CD4-positive, alpha-beta T cell treated with Interferon gamma for 1 hour (primary cell): ENCODE results near the gene CDK6.
"Not testable (repeated sequence)": the region's sequence is repeated elsewhere in the genome, so short reads cannot be mapped to it uniquely, and the experiment has no call there.

Experiments used
- DNase-seq: peaks from one replicate; pipeline ENCODE4 v3.0.0-alpha.2; 2020

Gene CDK6

GRCh38 chr7:92836489-92836999 is at the start of gene CDK6:
CDK6 (minus strand) TSS chr7:92836573; CDS start chr7:92833323, 3,250 bp downstream.
- DNase-seq = peak; percentile 50

- DNase-seq = not testable (repeated sequence)
These were observed 49.7 kb upstream of the CDK6 start for GRCh38 chr7:92886039-92886438.

- DNase-seq = no peak
These were observed 47.8 kb upstream of the CDK6 start for GRCh38 chr7:92884218-92884617.

- no peak for DNase-seq
These were observed 46.4 kb upstream of the CDK6 start for GRCh38 chr7:92882760-92883159.

DNA sequence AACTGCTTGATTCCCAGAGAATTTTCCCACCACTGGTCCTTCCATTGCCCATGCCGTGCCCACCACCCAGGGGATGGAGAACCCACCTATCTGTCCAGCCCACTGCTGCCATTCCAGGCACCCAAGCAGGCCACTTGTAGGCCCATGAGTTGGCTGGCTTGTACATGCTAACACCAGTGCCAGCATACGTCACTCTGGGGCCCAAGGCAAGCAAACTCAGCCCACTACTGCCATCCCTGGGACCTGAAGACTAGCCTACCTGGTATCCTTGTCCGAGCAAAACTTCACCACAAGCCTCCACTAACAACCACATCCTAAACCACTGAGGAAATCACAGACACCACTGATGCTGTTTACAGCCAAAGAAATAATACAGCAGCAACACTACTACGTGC is 44.7 kb upstream of the CDK6 start:
- DNase-seq = no peak

GRCh38 chr7:92880212-92881090 is 44.1 kb upstream of the CDK6 start:
- no peak for DNase-seq

GRCh38 chr7:92877367-92877766 is 41.0 kb upstream of the CDK6 start:
- no peak for DNase-seq

DNA sequence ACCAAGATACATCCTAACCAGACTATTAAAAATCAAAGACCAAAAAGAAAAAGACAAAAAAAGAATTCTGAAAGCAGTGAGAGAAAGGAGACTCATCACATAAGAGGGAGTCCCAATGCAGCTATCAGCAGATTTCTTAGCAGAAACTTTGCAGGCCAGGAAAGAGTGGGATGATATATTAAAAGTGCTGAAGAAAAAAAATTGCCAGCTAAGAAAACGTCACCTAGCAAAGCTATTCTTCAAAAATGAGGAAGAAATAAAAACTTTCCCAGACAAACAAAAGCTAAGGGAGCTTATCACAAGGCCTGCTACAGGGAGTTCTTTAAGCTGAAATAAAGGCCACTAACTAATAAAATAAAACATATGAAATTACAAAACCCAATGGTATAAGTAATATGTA is 40.5 kb upstream of the CDK6 start:
- no peak for DNase-seq

DNA sequence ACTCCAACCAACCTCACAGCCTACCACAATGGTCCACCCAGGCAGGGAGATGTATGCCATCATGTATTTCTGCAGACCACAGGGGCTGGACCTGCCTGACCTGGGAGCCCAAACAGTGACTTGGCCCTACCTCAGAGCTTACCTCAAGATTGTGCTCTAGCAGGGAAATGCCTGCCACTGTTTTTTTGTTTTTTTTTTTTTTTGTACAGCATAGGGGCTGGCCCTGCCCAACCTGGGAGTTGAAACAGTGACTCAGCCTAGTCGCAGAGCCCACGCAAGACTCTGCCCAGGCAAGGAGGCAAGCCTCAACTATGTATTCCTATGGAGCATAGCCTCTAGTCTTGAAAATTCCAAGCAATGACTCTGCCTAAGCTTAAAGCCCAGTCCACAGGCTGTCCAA is 39.3 kb upstream of the CDK6 start:
- DNase-seq = no peak

DNA sequence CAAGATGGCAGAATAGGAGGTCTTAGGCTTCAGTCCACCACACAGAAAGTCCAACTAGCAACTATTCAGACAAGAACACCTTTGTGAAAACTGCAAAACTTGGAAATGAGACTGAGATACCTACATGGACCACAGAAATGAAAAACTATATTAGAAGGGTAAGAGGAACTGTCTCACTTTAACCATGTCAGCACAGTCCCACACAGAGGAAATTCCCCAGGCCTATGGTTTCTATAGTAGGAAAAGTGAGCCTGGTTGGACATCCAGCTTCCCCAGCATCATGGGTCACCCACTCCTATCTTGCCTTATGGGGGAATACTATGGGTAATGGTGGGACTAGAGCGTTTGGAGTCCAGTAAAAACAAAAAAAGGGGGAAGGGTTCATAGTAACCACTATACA is 38.8 kb upstream of the CDK6 start:
- DNase-seq = no peak

DNA sequence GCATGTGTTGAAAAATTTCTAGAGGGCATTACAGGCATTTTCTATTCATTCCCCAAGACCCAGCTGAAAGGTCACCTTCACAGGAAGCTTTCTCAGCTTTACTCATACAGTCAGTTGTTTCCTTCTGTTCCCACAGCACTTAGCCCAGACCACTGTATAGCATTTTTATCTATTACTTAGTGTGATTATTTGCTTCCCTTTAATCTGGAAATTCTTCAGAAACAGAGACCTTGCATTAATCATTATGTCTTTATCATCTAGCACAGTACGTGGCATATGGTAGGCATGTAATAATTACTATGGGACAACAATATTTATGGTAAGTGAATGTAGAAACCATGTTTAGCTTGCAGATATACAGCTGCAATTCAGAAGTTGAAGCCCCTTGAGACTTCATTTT is 38.2 kb upstream of the CDK6 start:
- no peak for DNase-seq

GRCh38 chr7:92873776-92874175 is 37.4 kb upstream of the CDK6 start:
- no peak for DNase-seq

DNA sequence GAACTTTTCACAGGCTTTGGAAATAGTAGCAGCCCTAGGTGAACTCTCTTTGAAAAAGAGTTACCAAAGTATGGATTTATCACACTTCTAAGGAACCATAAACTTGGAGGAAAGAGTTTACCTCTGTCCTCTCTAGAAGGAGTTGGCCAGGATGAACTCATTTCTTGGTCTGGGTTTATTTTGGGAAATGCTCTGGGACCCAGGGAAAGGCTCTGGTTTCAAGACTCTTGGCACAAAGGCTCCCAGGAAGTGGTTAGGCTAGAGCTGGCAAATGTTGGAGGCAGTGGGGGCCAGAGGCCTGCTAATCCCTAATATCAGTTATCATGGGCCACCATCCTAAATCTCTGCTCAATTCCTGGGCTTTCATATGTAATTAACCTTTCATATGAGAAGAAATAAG is 36.3 kb upstream of the CDK6 start:
- no peak for DNase-seq

DNA sequence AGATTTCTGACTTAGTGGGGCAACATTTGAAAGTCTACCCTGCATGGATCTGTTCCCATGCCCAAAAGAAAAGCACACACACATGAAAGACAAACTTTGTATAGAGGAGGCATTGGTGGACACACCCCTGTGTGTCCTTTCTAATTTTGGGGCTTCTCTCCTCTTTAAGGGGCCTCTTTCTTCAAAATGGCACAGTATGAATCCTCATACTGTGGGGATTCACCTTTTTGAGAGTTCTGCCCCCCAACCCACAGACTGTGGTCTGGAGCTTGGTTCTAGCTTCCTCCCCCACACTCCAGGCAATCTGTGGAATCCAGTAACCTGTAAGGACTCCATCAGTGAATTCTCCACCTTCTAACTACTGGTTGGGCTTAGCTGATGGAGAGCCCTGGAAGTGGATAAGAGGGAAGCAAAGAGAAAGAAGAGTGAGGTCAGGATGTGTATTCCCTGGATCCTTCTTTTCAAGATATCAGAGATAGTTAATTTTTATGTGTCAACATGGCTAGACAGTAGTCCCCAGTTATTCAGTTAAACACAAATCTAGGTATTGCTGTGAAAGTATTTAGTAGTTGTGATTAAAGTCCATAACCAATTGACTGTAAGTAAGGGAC is 32.4 kb upstream of the CDK6 start:
- no peak for DNase-seq

GRCh38 chr7:92864169-92864568 is 27.8 kb upstream of the CDK6 start:
- not testable (repeated sequence) for DNase-seq

- DNase-seq = no peak
These were observed 20.1 kb upstream of the CDK6 start for GRCh38 chr7:92856436-92856835.

GRCh38 chr7:92854501-92855238 is 18.3 kb upstream of the CDK6 start:
- DNase-seq = no peak

GRCh38 chr7:92851732-92852131 is 15.4 kb upstream of the CDK6 start:
- DNase-seq = no peak

- no peak for DNase-seq
These were observed 14.1 kb upstream of the CDK6 start for GRCh38 chr7:92850516-92850915.

DNA sequence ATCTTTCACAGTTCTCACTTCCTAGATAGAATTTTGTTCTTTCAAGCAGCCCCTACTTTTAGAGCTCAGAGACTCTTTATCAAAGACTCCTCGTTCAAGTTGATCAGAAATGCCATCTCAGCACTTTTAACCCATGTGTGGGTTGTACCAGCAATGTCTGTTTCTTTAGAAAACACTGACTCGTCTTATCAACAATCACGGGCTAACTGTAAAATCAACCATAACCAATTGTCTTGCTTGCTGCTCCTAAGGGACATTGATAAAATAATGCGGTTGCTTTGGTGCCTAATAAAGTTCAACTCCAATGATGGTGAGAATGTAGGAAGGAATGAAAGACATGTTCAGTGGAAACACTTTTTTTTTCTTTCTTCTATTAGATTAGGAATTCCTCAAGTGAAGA is 12.9 kb upstream of the CDK6 start:
- no peak for DNase-seq

GRCh38 chr7:92848851-92849250 is 12.5 kb upstream of the CDK6 start:
- no peak for DNase-seq

DNA sequence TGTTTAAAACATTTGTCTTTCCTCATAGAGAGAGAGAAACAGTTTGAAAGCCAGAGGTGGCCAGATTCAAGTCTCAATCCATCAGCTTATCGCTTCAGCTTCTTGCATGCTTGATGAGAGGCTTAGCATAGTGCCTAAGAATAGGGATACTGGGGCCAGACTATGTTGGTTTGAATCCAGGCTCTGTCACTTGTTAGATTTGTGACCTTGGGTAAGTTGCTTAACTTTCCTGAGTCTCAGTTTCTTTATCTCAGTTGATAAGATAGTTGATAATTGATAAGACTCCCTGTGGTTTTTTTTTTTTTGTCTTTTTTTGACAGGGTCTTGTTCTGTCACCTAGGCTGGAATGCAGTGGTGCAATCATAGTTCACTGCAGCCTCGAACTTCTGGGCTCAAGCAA is 12.1 kb upstream of the CDK6 start:
- no peak for DNase-seq

- DNase-seq = no peak
These were observed 10.9 kb upstream of the CDK6 start for GRCh38 chr7:92847305-92847704.

- no peak for DNase-seq
These were observed 9.4 kb upstream of the CDK6 start for GRCh38 chr7:92845736-92846135.
